ENCODE data around the gene SDHD.

DNA sequence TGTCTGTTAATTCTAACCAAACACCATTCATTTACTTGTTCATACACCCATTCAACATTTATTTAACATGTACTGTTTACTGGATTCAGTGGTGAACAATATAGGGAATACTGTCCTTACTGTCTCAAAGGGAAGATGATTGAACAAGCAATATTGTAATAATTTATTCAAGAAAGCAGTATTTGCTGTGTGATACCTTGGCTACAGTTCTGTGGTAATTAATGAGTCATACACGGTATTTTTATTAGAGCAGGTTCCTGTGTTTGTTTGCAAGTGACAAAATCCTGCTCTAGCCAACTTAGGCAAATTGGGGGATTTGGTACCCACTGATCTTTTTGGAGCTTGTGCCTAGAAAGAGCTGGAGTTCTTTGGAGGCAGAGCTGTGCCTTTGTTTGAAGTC, 28.6 kb upstream of the SDHD start:
- TF ChIP-seq, protein P1, sequence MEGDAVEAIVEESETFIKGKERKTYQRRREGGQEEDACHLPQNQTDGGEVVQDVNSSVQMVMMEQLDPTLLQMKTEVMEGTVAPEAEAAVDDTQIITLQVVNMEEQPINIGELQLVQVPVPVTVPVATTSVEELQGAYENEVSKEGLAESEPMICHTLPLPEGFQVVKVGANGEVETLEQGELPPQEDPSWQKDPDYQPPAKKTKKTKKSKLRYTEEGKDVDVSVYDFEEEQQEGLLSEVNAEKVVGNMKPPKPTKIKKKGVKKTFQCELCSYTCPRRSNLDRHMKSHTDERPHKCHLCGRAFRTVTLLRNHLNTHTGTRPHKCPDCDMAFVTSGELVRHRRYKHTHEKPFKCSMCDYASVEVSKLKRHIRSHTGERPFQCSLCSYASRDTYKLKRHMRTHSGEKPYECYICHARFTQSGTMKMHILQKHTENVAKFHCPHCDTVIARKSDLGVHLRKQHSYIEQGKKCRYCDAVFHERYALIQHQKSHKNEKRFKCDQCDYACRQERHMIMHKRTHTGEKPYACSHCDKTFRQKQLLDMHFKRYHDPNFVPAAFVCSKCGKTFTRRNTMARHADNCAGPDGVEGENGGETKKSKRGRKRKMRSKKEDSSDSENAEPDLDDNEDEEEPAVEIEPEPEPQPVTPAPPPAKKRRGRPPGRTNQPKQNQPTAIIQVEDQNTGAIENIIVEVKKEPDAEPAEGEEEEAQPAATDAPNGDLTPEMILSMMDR (IDR thresholded peaks at IDR 0.05 in 8 of 11, conservative IDR thresholded peaks at IDR 0.05 in 3 of 11): no peak
- TF ChIP-seq POLR2A (IDR thresholded peaks at IDR 0.05) (no peak), POLR2AphosphoS5 (IDR thresholded peaks at IDR 0.05) (no peak)
